ENCODE results near the gene IAH1. TPM values are rescaled to one million over a fixed set of nuclear protein-coding genes. Genes with fewer than 3 reads are reported as not detected.

IAH1 gene
- total RNA-seq, 1 donor from 2014 or later: 40.0 TPM

DNA sequence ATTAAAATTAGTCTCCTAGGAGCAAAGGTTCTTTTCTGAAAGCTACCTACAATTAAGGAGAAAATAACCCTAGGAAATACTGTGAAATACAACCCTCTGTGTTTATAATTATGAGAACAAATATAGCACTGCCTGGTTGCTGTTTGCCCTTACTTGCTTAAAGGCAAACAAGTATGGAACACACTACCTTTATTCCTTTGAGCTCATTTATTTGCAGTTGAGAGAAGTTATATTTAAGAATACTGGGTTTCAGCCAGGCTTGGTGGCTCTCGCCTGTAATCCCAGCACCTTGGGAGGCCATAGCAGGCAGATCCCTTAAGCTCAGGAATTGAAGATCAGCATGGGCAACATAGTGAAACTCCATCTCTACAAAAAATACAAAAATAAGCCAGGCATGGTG lies 23.1 kb upstream of the IAH1 start:
- intact Hi-C loops (cut with DNase I): no loop called here
- peaks cover 0 to 44% of the 10 kb centered on the region in 2 donors for H3K36me3 ChIP-seq
- no peaks in the 10 kb centered on the region for H3K27me3 ChIP-seq
- no peaks in the 10 kb centered on the region for H3K9me3 ChIP-seq
- no peaks in the 10 kb centered on the region for H3K4me1 ChIP-seq
- no peak for DNase-seq (ENCODE audit: extremely low spot score in 2 of 2)
- H3K27ac ChIP-seq: no peak overlapping the region
- TF ChIP-seq POLR2A (IDR thresholded peaks at IDR 0.05) (no peak), POLR2AphosphoS5 (IDR thresholded peaks at IDR 0.05; ENCODE audit: insufficient read depth in 1 of 2, low read depth in 1 of 2) (no peak)
- TF ChIP-seq, protein P1, sequence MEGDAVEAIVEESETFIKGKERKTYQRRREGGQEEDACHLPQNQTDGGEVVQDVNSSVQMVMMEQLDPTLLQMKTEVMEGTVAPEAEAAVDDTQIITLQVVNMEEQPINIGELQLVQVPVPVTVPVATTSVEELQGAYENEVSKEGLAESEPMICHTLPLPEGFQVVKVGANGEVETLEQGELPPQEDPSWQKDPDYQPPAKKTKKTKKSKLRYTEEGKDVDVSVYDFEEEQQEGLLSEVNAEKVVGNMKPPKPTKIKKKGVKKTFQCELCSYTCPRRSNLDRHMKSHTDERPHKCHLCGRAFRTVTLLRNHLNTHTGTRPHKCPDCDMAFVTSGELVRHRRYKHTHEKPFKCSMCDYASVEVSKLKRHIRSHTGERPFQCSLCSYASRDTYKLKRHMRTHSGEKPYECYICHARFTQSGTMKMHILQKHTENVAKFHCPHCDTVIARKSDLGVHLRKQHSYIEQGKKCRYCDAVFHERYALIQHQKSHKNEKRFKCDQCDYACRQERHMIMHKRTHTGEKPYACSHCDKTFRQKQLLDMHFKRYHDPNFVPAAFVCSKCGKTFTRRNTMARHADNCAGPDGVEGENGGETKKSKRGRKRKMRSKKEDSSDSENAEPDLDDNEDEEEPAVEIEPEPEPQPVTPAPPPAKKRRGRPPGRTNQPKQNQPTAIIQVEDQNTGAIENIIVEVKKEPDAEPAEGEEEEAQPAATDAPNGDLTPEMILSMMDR (IDR thresholded peaks at IDR 0.05): no peak
- no peak overlapping the region for H3K4me3 ChIP-seq

DNA sequence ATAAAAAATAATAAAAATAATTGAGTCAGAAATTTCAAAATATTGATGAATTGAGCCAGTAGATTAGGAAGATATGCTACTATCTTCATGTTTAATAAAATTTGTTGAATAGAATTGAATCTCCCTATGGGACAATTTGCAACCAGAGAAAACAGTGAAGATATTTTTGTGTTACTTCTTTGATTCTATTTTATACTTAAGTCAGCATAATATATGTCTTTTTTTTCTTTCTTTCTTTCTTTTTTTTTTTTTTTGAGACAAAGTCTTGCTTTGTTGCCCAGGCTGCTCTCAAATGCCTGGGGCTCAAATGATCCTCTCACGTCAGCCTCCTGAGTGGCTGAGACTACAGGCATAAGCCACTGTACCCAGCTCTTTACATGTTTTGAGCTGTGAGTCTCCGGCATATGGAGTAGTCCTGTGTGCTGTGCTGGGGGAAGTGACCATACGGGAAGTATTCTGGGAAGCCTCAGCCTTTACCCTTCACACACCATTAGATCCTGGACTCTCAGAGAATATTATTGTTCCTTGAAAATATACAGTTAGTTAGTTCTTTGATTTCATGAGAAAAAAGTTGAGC lies 13.8 kb upstream of the IAH1 start:
- intact Hi-C loops (cut with DNase I): no loop called here
- no peaks in the 10 kb centered on the region for H3K4me1 ChIP-seq
- no peak overlapping the region for H3K4me3 ChIP-seq
- H3K9me3 ChIP-seq: no peaks in the 10 kb centered on the region
- H3K27ac ChIP-seq: no peak overlapping the region
- TF ChIP-seq, protein P1 (IDR thresholded peaks at IDR 0.05): no peak
- no peak for TF ChIP-seq POLR2AphosphoS5 (IDR thresholded peaks at IDR 0.05; ENCODE audit: insufficient read depth in 1 of 2, low read depth in 1 of 2)
- TF ChIP-seq POLR2A (IDR thresholded peaks at IDR 0.05): no peak
- H3K27me3 ChIP-seq: no peaks in the 10 kb centered on the region
- DNase-seq (ENCODE audit: extremely low spot score in 2 of 2): no peak
- peaks cover 0 to 21% of the 10 kb centered on the region in 2 donors for H3K36me3 ChIP-seq

DNA sequence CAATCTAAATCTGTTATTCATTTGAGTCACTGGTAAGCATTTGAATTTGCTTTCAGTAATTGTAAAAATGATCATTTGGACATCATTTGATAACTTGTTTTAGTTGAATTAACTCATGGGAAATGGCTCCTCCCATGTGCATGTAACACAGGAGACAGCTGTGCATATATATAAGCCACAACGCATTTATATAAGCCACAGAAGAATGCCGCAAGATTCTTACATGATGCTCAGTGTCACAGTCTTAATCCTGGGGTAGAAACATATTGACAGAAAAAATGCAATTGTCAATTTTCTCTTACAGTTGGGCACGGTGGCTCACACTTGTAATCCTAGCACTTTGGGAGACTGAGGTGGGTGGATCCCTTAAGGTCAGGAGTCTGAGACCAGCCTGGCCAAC lies 13.3 kb upstream of the IAH1 start:
- H3K27ac ChIP-seq: no peak overlapping the region
- no peak overlapping the region for H3K4me3 ChIP-seq
- TF ChIP-seq POLR2A (IDR thresholded peaks at IDR 0.05) (no peak), POLR2AphosphoS5 (IDR thresholded peaks at IDR 0.05; ENCODE audit: insufficient read depth in 1 of 2, low read depth in 1 of 2) (no peak)
- TF ChIP-seq, protein P1 (IDR thresholded peaks at IDR 0.05): no peak
- no peaks in the 10 kb centered on the region for H3K27me3 ChIP-seq
- H3K4me1 ChIP-seq: no peaks in the 10 kb centered on the region
- H3K36me3 ChIP-seq: peaks cover 0 to 19% of the 10 kb centered on the region in 2 donors
- no peak for DNase-seq (ENCODE audit: extremely low spot score in 2 of 2)
- H3K9me3 ChIP-seq: no peaks in the 10 kb centered on the region
- intact Hi-C loops (cut with DNase I): no loop called here

DNA sequence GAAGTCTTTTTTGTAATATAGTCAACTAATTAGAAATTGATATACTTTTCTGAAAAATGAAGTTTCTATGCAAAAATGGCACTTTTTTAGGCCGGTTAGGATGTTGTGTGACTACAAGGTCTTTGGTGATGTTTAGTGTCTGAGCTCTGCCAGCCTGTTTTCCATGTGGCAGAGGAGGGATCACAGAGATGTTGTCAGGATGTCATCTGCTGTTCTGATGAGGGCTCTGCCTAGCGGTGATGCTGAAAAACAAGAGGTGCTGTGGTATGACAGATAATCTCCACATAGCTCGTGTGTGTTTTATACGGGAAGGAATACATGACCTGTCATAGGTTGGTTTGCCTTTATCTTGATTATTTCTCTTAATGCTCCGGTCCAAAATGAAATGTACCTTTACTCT lies 12.0 kb upstream of the IAH1 start:
- no peaks in the 10 kb centered on the region for H3K4me1 ChIP-seq
- DNase-seq (ENCODE audit: extremely low spot score in 2 of 2): no peak
- H3K4me3 ChIP-seq: no peak overlapping the region
- TF ChIP-seq POLR2A (IDR thresholded peaks at IDR 0.05): no peak
- TF ChIP-seq, protein P1 (IDR thresholded peaks at IDR 0.05): no peak
- intact Hi-C loops (cut with DNase I): no loop called here
- no peaks in the 10 kb centered on the region for H3K27me3 ChIP-seq
- no peaks in the 10 kb centered on the region for H3K9me3 ChIP-seq
- H3K27ac ChIP-seq: no peak overlapping the region
- H3K36me3 ChIP-seq: peaks cover 0 to 11% of the 10 kb centered on the region in 2 donors

DNA sequence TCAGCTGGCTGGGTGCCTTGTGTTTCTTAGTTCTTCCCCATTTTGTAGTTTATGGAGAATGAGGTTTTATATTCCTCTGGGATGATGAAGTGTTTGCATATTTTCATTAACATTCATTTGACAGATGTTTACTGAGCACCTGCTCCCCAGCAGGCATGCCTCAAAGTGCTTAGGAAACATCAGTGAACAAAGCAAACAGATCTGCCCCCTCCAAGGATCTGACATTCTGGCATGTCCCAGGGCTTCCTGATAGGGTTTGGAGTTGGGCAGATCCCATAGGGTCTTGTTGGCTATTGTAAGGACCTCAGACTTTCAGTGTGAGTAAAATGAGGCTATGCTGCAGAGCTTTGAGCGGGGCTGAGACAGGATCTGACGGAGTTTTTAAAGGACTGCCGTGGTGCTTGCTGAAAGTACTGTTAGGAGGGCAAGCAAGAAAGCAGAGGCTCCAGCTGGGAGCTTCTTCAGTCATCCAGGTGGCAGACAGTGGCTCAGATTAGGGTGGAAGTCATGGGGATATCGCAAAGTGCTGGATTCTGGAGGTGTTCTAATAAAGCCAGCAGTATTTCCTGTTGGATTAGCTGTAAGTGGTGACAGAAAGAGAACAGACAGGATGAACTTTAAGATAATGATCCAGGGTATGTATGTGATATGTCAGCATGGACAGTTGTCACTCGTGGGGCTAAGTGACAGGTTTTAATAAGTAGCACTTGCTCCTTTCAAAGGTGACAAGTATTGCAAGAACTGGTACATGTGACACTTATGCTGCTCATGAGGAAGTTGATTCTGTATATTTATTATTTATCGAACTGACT lies 11.3 kb upstream of the IAH1 start:
- no peaks in the 10 kb centered on the region for H3K27me3 ChIP-seq
- H3K4me3 ChIP-seq: no peak overlapping the region
- no peak overlapping the region for H3K27ac ChIP-seq
- intact Hi-C loops (cut with DNase I): no loop called here
- H3K4me1 ChIP-seq: no peaks in the 10 kb centered on the region
- H3K36me3 ChIP-seq: peaks cover 0 to 17% of the 10 kb centered on the region in 2 donors
- no peak for DNase-seq (ENCODE audit: extremely low spot score in 2 of 2)
- TF ChIP-seq, protein P1 (IDR thresholded peaks at IDR 0.05): no peak
- no peak for TF ChIP-seq POLR2AphosphoS5 (IDR thresholded peaks at IDR 0.05; ENCODE audit: insufficient read depth in 1 of 2, low read depth in 1 of 2)
- TF ChIP-seq POLR2A (IDR thresholded peaks at IDR 0.05): no peak
- H3K9me3 ChIP-seq: no peaks in the 10 kb centered on the region

All from vagina (tissue), 2 donors.